H1 (cell line): ENCODE results near the gene LTBP1. TPM values are rescaled to one million over a fixed set of nuclear protein-coding genes. Genes with fewer than 3 reads are reported as not detected.

ENCODE experiments used
- CTCF ChIA-PET: fragments of 300-600 bp; sonication (Branson Sonifier 250); formaldehyde crosslinking; loops from one replicate; lab custom pipeline; 2021; ENCODE audit not compliant: partially characterized antibody; lab: Charles Lee
- POLR2A ChIA-PET: fragments of 300-600 bp; sonication (Branson Sonifier 250); formaldehyde crosslinking; loops from one replicate; lab custom pipeline; 2021; ENCODE audit warnings: inconsistent platforms; ENCODE audit not compliant: partially characterized antibody; lab: Charles Lee
- DNase-seq, 2 experiments: peaks; one replicate each; pipeline versions ENCODE4 v3.0.0 to v3.0.0-alpha.2; 2010 to 2022; ENCODE audit warnings: low spot score in 2 of 2, low read depth in 1 of 2, mixed read lengths in 1 of 2
- FAIRE-seq: peaks from 2 replicates; lab custom pipeline; 2011; peaks lifted over from hg19 to GRCh38; lab: Jason Lieb, UNC
- H2AFZ ChIP-seq: 2 replicates; pipeline ENCODE4 v1.8.1; 2012; ENCODE audit warnings: low read length, inconsistent platforms
- H2AK5ac ChIP-seq: 2 replicates; pipeline ENCODE4 v1.6.1; 2013; ENCODE audit warnings: low read depth, low read length
- H2BK120ac ChIP-seq: replicated peaks from 2 replicates; pipeline ENCODE3; 2013; ENCODE audit warnings: low read depth, low read length, inconsistent platforms
- H2BK12ac ChIP-seq: 2 replicates; pipeline ENCODE4 v1.6.1; 2013; ENCODE audit warnings: low read depth, low read length
- H2BK15ac ChIP-seq: 2 replicates; pipeline ENCODE4 v1.6.1; 2013; ENCODE audit warnings: low read length
- H2BK20ac ChIP-seq: 2 replicates; pipeline ENCODE4 v1.6.1; 2013; ENCODE audit warnings: low read length
- H2BK5ac ChIP-seq: 2 replicates; pipeline ENCODE4 v1.6.1; 2013; ENCODE audit warnings: low read depth, low read length
- H3K14ac ChIP-seq: 2 replicates; pipeline ENCODE4 v1.6.1; 2013; ENCODE audit warnings: inconsistent platforms; ENCODE audit not compliant: insufficient read length
- H3K18ac ChIP-seq: 2 replicates; pipeline ENCODE4 v1.6.1; 2013; ENCODE audit warnings: low read length; ENCODE audit errors: extremely low read depth
- H3K23ac ChIP-seq: 2 replicates; pipeline ENCODE4 v1.6.1; 2013; ENCODE audit warnings: inconsistent platforms; ENCODE audit not compliant: insufficient read length
- H3K23me2 ChIP-seq: 2 replicates; pipeline ENCODE4 v1.6.1; 2013; ENCODE audit warnings: low read depth, low read length
- H3K27ac ChIP-seq: 2 replicates; pipeline ENCODE4 v1.6.1; 2011; ENCODE audit warnings: low read depth, low read length, inconsistent platforms
- H3K27me3 ChIP-seq, 4 experiments: replicated peaks in 1 of 4; 1 replicate in 1 of 4; 2 replicates in 3 of 4; pipeline versions ENCODE4 v1.6.1 to v1.8.1; 2011 to 2013; ENCODE audit warnings: low read length in 3 of 4, mild to moderate bottlenecking in 3 of 4, inconsistent platforms in 2 of 4, mixed read lengths in 2 of 4, moderate library complexity in 1 of 4; ENCODE audit not compliant: control insufficient read depth in 3 of 4, insufficient read depth in 3 of 4; ENCODE audit errors: extremely low read depth in 1 of 4
- H3K36me3 ChIP-seq, 4 experiments: 2 replicates each; pipeline versions ENCODE4 v1.6.1 to v1.8.1; 2011 to 2013; ENCODE audit warnings: mild to moderate bottlenecking in 4 of 4, low read length in 3 of 4, moderate library complexity in 2 of 4, control low read depth in 1 of 4, inconsistent platforms in 1 of 4; ENCODE audit not compliant: insufficient read depth in 4 of 4, control insufficient read depth in 2 of 4
- H3K4ac ChIP-seq: replicated peaks from 2 replicates; pipeline ENCODE3; 2013; ENCODE audit warnings: low read length, low read depth, mixed read lengths, inconsistent platforms; ENCODE audit not compliant: insufficient read length
- H3K4me1 ChIP-seq, 4 experiments: replicated peaks in 1 of 4; 1 replicate in 1 of 4; 2 replicates in 3 of 4; pipeline versions ENCODE4 v1.6.1 to v1.8.1; 2011 to 2013; ENCODE audit warnings: low read length in 3 of 4, inconsistent platforms in 2 of 4, mixed read lengths in 1 of 4; ENCODE audit not compliant: insufficient read depth in 4 of 4, control insufficient read depth in 3 of 4
- H3K4me2 ChIP-seq, 2 experiments: 2 replicates each; pipeline versions ENCODE4 v1.6.1 to v1.8.1; 2011 to 2013; ENCODE audit warnings: low read depth in 2 of 2, low read length in 2 of 2, control low read depth in 1 of 2, inconsistent platforms in 1 of 2, mild to moderate bottlenecking in 1 of 2; ENCODE audit not compliant: insufficient read depth in 1 of 2
- H3K4me3 ChIP-seq, 4 experiments: fragments of 200-600, 300-600 bp in 1 of 4; sonication (generic), shearing (Covaris generic), sonication (Bioruptor Twin) in 1 of 4; 2 replicates each; pipeline versions ENCODE4 v1.5.1 to v1.8.1; 2011 to 2016; ENCODE audit warnings: low read length in 4 of 4, low read depth in 3 of 4, control low read depth in 2 of 4, inconsistent platforms in 2 of 4, mild to moderate bottlenecking in 2 of 4, mixed read lengths in 1 of 4, moderate library complexity in 1 of 4; ENCODE audit not compliant: insufficient read depth in 2 of 4; ENCODE audit errors: extremely low read depth in 1 of 4
- H3K56ac ChIP-seq: replicated peaks from 2 replicates; pipeline ENCODE3; 2013; ENCODE audit warnings: low read depth, mild to moderate bottlenecking, mixed read lengths, low read length, inconsistent platforms; ENCODE audit not compliant: insufficient read length
- H3K79me1 ChIP-seq: 2 replicates; pipeline ENCODE4 v1.6.1; 2013; ENCODE audit warnings: low read depth, low read length, control low read depth
- H3K79me2 ChIP-seq, 2 experiments: 2 replicates each; pipeline versions ENCODE4 v1.6.1 to v1.8.1; 2012 to 2013; ENCODE audit warnings: low read length in 2 of 2, mild to moderate bottlenecking in 2 of 2, inconsistent platforms in 1 of 2; ENCODE audit not compliant: insufficient read depth in 2 of 2, control insufficient read depth in 1 of 2
- H3K9ac ChIP-seq, 4 experiments: replicated peaks in 1 of 4; 1 replicate in 1 of 4; 2 replicates in 3 of 4; pipeline versions ENCODE4 v1.6.1 to v1.8.1; 2011 to 2013; ENCODE audit warnings: low read depth in 3 of 4, low read length in 3 of 4, control low read depth in 2 of 4, mild to moderate bottlenecking in 2 of 4, moderate library complexity in 2 of 4, inconsistent platforms in 1 of 4; ENCODE audit errors: extremely low read depth in 1 of 4
- H3K9me3 ChIP-seq, 2 experiments: 2 replicates each; pipeline versions ENCODE4 v1.6.1 to v1.8.1; 2012 to 2013; ENCODE audit warnings: mild to moderate bottlenecking in 2 of 2, moderate library complexity in 2 of 2, control low read depth in 1 of 2, inconsistent platforms in 1 of 2, low read depth in 1 of 2, low read length in 1 of 2, mixed read lengths in 1 of 2; ENCODE audit not compliant: insufficient read depth in 2 of 2
- H4K20me1 ChIP-seq, 2 experiments: replicated peaks in 1 of 2; 2 replicates each; pipeline versions ENCODE3 to v1.8.1; 2011 to 2013; ENCODE audit warnings: inconsistent platforms in 2 of 2, low read length in 2 of 2, mild to moderate bottlenecking in 1 of 2; ENCODE audit not compliant: insufficient read depth in 2 of 2, control insufficient read depth in 1 of 2
- H4K5ac ChIP-seq: 2 replicates; pipeline ENCODE4 v1.6.1; 2013; ENCODE audit warnings: low read length, low read depth, mixed read lengths, inconsistent platforms; ENCODE audit not compliant: insufficient read length
- H4K8ac ChIP-seq: 2 replicates; pipeline ENCODE4 v1.8.0; 2013; ENCODE audit warnings: mild to moderate bottlenecking, moderate library complexity, low read length, inconsistent platforms; ENCODE audit not compliant: insufficient read depth; ENCODE audit errors: extremely low read depth
- H4K91ac ChIP-seq: replicated peaks from 2 replicates; pipeline ENCODE3; 2013; ENCODE audit warnings: low read length, mixed read lengths, inconsistent platforms; ENCODE audit not compliant: insufficient read length
- BRCA1 ChIP-seq: IDR thresholded peaks from 2 replicates; pipeline ENCODE4 v1.6.1; 2012; ENCODE audit warnings: low read depth, low read length, improper control_type of control experiment
- CBX5 ChIP-seq: fragments of 300-800, 300-1000 bp; sonication (generic); IDR thresholded peaks from 2 replicates; pipeline ENCODE4 v1.7.1; 2016; ENCODE audit warnings: antibody characterized with exemption, low read length, low read depth
- CBX8 ChIP-seq: fragments of 300-800, 300-1000 bp; sonication (generic); IDR thresholded peaks from 2 replicates; pipeline ENCODE4 v1.7.1; 2016; ENCODE audit warnings: low read depth, low read length, borderline replicate concordance
- CTBP2 ChIP-seq: IDR thresholded peaks from 2 replicates; pipeline ENCODE4 v1.7.0; 2011; ENCODE audit warnings: borderline replicate concordance, mild to moderate bottlenecking, moderate library complexity, mixed read lengths, low read length; ENCODE audit not compliant: insufficient read depth, insufficient read length
- HDAC6 ChIP-seq: IDR thresholded peaks from one replicate; pipeline ENCODE4 v1.7.1; 2012; ENCODE audit warnings: low read depth, mild to moderate bottlenecking, inconsistent platforms, low read length, moderate library complexity
- KDM4A ChIP-seq: IDR thresholded peaks from one replicate; pipeline ENCODE4 v1.7.1; 2012; ENCODE audit warnings: low read depth, mild to moderate bottlenecking, moderate library complexity, low read length, inconsistent platforms; ENCODE audit not compliant: severe bottlenecking
- NRF1 ChIP-seq: IDR thresholded peaks from 2 replicates; pipeline ENCODE4 v1.6.1; 2011; ENCODE audit warnings: mild to moderate bottlenecking, low read depth, low read length, improper control_type of control experiment
- SAP30 ChIP-seq: fragments of 300-600 bp; sonication (generic); IDR thresholded peaks from 2 replicates; pipeline ENCODE4 v1.7.1; 2012; ENCODE audit warnings: low read length, moderate library complexity, mild to moderate bottlenecking, inconsistent platforms; ENCODE audit not compliant: insufficient read depth, insufficient replicate concordance
- WGBS, 2 experiments: shearing (Covaris generic) in 1 of 2; methylation state at CpG; one replicate each; pipeline versions ENCODE4 v1.1.6 to v1.1.7; 2013 to 2015; ENCODE audit warnings: low lambda C conversion rate in 2 of 2, mixed read lengths in 2 of 2, inconsistent platforms in 1 of 2, low coverage in 1 of 2, missing lambda C conversion rate in 1 of 2; ENCODE audit not compliant: insufficient replicate concordance in 2 of 2, insufficient coverage in 1 of 2, insufficient read length in 1 of 2; ENCODE audit errors: extremely low coverage in 1 of 2, missing lambda C conversion rate in 1 of 2; 5-methylcytosine and 5-hydroxymethylcytosine counted together
- polyA plus RNA-seq, 7 experiments: library from polyadenylated mRNA; depleted of rRNA in 3 of 7; stranded (reverse) in 5 of 7; unstranded in 2 of 7; fragments of >200 nt in 5 of 7; fragments of 200-250 nt in 2 of 7; gene quantifications; 1 replicate in 5 of 7; 2 replicates in 1 of 7; 4 replicates in 1 of 7; pipeline versions ENCODE4 v1.2.1 to v1.2.3, GENCODE V29; 2011 to 2013; ENCODE audit warnings: missing spikeins in 2 of 7, mixed read lengths in 2 of 7
- total RNA-seq: library from RNA; stranded (reverse); fragmentation: NEBNext Ultra II Directional; extraction: Animal tissue kit (Norgen Biotek cat#: 25700); gene quantifications from 2 replicates; pipeline ENCODE4 v1.2.1, GENCODE V29; 2021
- TF ChIP-seq, protein P1 (sequence below): IDR thresholded peaks from 2 replicates; pipeline ENCODE4 v1.6.1; 2011; ENCODE audit warnings: low read depth, mild to moderate bottlenecking, low read length; ENCODE audit not compliant: insufficient read depth
- TF ChIP-seq, protein P2 (sequence below): IDR thresholded peaks from 2 replicates; pipeline ENCODE4 v1.6.1; 2012; ENCODE audit warnings: low read length, inconsistent platforms

LTBP1 gene
- total and polyA plus RNA-seq, 2 of the 8 experiments (the other 6 are each of a cell fraction or from before 2014, with no cell fraction given), result 15.4 to 24.7 TPM

GRCh38 chr2:33058716-33059470, 112.1 kb downstream of the LTBP1 start:
- H2BK12ac ChIP-seq, result no peak overlapping the region
- H4K20me1 ChIP-seq, result no peaks in the 10 kb centered on the region
- no peaks in the 10 kb centered on the region for H3K27me3 ChIP-seq
- H4K91ac ChIP-seq, result no peak overlapping the region
- no peak overlapping the region for H2BK15ac ChIP-seq
- H3K4me3 ChIP-seq, result no peak overlapping the region
- 91% methylated on average over 8 of the region's 8 CpGs; no CpG with 5 or more reads in 1 of the 2 experiments for WGBS, 2 experiments
- no peak overlapping the region for H3K56ac ChIP-seq
- no peak for DNase-seq
- H3K9me3 ChIP-seq, result no peaks in the 10 kb centered on the region; a peak in 1 of 4 replicates
- H3K27ac ChIP-seq, result no peak overlapping the region
- no peaks in the 10 kb centered on the region for H3K36me3 ChIP-seq
- no peak for FAIRE-seq
- no peak overlapping the region for H3K18ac ChIP-seq
- H3K9ac ChIP-seq, result no peak overlapping the region
- no peak overlapping the region for H4K8ac ChIP-seq
- H3K79me2 ChIP-seq, result no peaks in the 10 kb centered on the region
- H2AFZ ChIP-seq, result no peak overlapping the region
- no peak overlapping the region for H2BK20ac ChIP-seq
- H4K5ac ChIP-seq, result no peak overlapping the region
- H2BK5ac ChIP-seq, result no peak overlapping the region
- H3K4me2 ChIP-seq, result no peak overlapping the region
- H3K14ac ChIP-seq, result no peak overlapping the region
- no peak overlapping the region for H2AK5ac ChIP-seq
- no peak overlapping the region for H2BK120ac ChIP-seq
- H3K4ac ChIP-seq, result no peak overlapping the region
- H3K4me1 ChIP-seq, result no peaks in the 10 kb centered on the region; a peak in 1 of 7 replicates
- POLR2A ChIA-PET, result no interaction called here
- CTCF ChIA-PET, result interaction anchor here (0.6 to 2.2 kb wide), 4 partner anchors 8 to 401 kb away, joined by 3 to 6 read pairs (median 4); no protein-coding TSS in a partner anchor
- H3K23ac ChIP-seq, result no peak overlapping the region
- H3K79me1 ChIP-seq, result no peaks in the 10 kb centered on the region
- H3K23me2 ChIP-seq, result no peaks in the 10 kb centered on the region; the same call in 1 of the 2 replicates
- TF ChIP-seq, protein P1, sequence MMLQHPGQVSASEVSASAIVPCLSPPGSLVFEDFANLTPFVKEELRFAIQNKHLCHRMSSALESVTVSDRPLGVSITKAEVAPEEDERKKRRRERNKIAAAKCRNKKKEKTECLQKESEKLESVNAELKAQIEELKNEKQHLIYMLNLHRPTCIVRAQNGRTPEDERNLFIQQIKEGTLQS, result no peak
- no peak for TF ChIP-seq KDM4A
- TF ChIP-seq NRF1, result no peak
- TF ChIP-seq, protein P2, sequence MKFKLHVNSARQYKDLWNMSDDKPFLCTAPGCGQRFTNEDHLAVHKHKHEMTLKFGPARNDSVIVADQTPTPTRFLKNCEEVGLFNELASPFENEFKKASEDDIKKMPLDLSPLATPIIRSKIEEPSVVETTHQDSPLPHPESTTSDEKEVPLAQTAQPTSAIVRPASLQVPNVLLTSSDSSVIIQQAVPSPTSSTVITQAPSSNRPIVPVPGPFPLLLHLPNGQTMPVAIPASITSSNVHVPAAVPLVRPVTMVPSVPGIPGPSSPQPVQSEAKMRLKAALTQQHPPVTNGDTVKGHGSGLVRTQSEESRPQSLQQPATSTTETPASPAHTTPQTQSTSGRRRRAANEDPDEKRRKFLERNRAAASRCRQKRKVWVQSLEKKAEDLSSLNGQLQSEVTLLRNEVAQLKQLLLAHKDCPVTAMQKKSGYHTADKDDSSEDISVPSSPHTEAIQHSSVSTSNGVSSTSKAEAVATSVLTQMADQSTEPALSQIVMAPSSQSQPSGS, result no peak
- no peak for TF ChIP-seq CBX5
- no peak for TF ChIP-seq SAP30
- TF ChIP-seq CTBP2, result no peak
- no peak for TF ChIP-seq HDAC6
- no peak for TF ChIP-seq CBX8
- TF ChIP-seq BRCA1, result no peak
